Stimulated activated effector memory CD8-positive, alpha-beta T cell treated with anti-CD3 and anti-CD28 coated beads, Interleukin-12 subunit alpha, Interleukin-12 subunit beta, amount 100 ng/mL, for 72 hours (primary cell): Measurements from ENCODE around the gene ARHGEF28.
A peak's percentile ranks its signal among the peaks of the same experiment; 100 is the strongest.

Source experiments
- ATAC-seq: fragments of 150-1000 bp; cut with Tn5 transposase; 2 replicates; pipeline ENCODE4 v1.10.0; 2021
- DNase-seq, 2 donors: peaks; one replicate each; pipeline ENCODE4 v3.0.0; 2021 to 2022; ENCODE audit warnings: low spot score in 2 of 2
- H3K27ac Mint-ChIP-seq: one replicate; pipeline ENCODE4 v1.8.0; 2022; ENCODE audit warnings: mild to moderate bottlenecking, mixed read lengths
- H3K36me3 Mint-ChIP-seq: one replicate; pipeline ENCODE4 v1.8.0; 2022; ENCODE audit warnings: mild to moderate bottlenecking, mixed read lengths
- H3K4me1 Mint-ChIP-seq: one replicate; pipeline ENCODE4 v1.8.0; 2022; ENCODE audit warnings: mixed read lengths
- H3K4me3 Mint-ChIP-seq: one replicate; pipeline ENCODE4 v1.8.0; 2022; ENCODE audit warnings: mild to moderate bottlenecking, mixed read lengths
- H3K9me3 Mint-ChIP-seq: one replicate; pipeline ENCODE4 v1.8.0; 2022; ENCODE audit warnings: mixed read lengths

ARHGEF28 gene

DNA sequence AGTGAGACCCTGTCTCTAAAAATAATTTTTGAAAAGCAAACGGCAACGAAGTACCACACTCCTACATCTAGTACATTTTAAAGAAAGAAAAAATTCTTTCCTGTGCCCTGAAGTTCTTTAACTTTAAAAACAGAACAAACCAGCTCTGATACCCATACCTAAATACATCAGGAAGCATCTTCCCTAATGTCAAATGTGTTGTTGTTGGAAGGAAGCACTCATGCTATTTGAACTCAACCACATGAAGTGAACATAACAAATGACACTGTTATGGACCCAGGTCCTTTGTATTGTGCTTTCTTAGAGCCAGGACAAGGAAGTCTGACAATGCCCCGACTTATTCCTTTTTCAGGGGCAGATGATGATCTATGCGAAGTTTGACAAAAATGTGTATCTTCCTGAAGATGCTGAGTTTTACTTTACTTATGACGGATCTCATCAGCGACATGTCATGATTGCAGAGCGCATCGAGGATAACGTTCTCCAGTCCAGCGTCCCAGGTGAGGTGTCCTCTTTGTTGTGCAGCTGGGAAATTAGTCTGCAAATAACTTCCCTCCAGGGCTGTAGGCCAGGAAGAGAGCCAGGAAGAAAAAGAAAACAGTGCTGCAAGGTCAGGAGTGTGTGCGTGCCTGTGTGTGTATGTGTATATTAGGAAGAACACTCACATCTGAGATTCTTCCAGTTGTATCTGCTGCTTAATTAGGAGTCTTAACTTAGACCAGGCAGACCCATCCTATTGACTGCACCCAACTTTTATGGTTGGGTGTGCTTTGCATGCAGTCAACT is 123.7 kb downstream of the ARHGEF28 start:
- Mint-ChIP-seq H3K27ac (no peak overlapping the region), H3K4me1 (peaks cover 5% of the 10 kb centered on the region), H3K9me3 (peaks cover 3% of the 10 kb centered on the region), H3K4me3 (no peak overlapping the region), H3K36me3 (no peaks in the 10 kb centered on the region)
- no peak for ATAC-seq
- DNase-seq, result no peak

DNA sequence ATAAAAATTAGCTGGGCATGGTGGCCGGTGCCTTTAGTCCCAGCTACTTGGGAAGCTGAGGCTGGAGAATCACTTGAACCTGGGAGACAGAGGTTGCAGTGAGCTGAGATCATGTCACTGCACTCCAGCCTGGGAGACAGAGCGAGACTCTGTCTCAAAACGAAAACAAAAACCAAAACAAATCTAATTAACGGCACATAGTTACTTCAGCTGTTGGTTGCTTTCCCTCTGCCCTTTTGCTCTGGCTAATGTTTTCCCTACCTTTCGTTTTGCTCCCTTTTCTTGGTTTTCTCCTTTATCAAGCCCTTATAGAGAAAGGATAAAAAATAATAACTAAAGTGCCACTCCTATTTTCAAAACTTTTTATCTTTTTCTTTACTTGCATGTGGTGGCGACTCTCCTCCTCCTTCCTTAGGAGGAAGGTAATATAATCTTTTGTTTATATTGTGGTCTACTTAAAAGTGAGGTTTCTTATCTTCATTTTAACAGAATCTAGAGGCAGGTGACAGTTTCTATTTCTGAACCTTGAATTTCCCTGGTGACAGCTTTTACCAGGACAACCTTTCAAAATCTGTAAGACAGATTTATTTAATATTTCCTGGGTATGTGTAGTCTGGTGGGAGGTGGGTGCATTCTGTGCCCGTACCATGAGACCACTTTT is 125.4 kb downstream of the ARHGEF28 start:
- no peaks in the 10 kb centered on the region for H3K36me3 Mint-ChIP-seq
- no peak for DNase-seq
- H3K4me3 Mint-ChIP-seq, result peak overlapping the region; percentile 33
- no peak for ATAC-seq
- H3K27ac Mint-ChIP-seq, result no peak overlapping the region
- H3K9me3 Mint-ChIP-seq, result peaks cover 3% of the 10 kb centered on the region
- H3K4me1 Mint-ChIP-seq, result peaks cover 5% of the 10 kb centered on the region

GRCh38 chr5:73754254-73754653 is 128.3 kb downstream of the ARHGEF28 start:
- H3K36me3 Mint-ChIP-seq, result no peaks in the 10 kb centered on the region
- ATAC-seq, result no peak
- DNase-seq, result no peak
- H3K4me1 Mint-ChIP-seq, result peaks cover 5% of the 10 kb centered on the region
- no peak overlapping the region for H3K4me3 Mint-ChIP-seq
- H3K9me3 Mint-ChIP-seq, result no peaks in the 10 kb centered on the region
- no peak overlapping the region for H3K27ac Mint-ChIP-seq

- ATAC-seq (no peak), DNase-seq (no peak)
- H3K27ac Mint-ChIP-seq, result no peak overlapping the region
- H3K4me3 Mint-ChIP-seq, result no peak overlapping the region
- no peaks in the 10 kb centered on the region for H3K4me1 Mint-ChIP-seq
- no peaks in the 10 kb centered on the region for H3K9me3 Mint-ChIP-seq
- no peaks in the 10 kb centered on the region for H3K36me3 Mint-ChIP-seq
Observed at GRCh38 chr5:73757416-73757815, 131.4 kb downstream of the ARHGEF28 start.

DNA sequence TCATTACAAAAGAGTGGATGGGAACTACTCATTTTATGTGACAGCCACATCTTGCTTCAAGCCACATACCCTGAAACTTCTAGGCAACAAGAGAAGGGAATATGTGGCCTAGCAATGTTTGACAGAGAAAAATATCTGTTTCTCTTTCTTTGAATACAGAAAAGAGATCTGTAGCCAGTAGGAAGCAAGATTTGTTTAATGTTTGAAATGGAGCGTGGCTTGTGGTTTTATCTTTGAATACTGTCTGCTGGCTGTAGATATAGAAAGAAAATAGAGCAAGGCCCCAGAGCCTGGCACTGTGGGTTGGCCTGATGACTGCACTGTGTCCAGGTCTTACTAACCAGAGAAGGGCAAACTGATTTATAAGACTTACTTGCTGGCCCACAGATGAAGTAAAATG is 133.8 kb downstream of the ARHGEF28 start:
- DNase-seq (no peak), ATAC-seq (peak; percentile 44)
- Mint-ChIP-seq H3K27ac (no peak overlapping the region), H3K4me3 (no peak overlapping the region), H3K4me1 (no peaks in the 10 kb centered on the region), H3K9me3 (no peaks in the 10 kb centered on the region), H3K36me3 (no peaks in the 10 kb centered on the region)

- no peak for DNase-seq
- Mint-ChIP-seq H3K4me3 (no peak overlapping the region), H3K9me3 (peaks cover 7% of the 10 kb centered on the region), H3K36me3 (no peaks in the 10 kb centered on the region), H3K4me1 (no peaks in the 10 kb centered on the region), H3K27ac (no peak overlapping the region)
- no peak for ATAC-seq
Observed at GRCh38 chr5:73763300-73764032, 137.5 kb downstream of the ARHGEF28 start.

DNA sequence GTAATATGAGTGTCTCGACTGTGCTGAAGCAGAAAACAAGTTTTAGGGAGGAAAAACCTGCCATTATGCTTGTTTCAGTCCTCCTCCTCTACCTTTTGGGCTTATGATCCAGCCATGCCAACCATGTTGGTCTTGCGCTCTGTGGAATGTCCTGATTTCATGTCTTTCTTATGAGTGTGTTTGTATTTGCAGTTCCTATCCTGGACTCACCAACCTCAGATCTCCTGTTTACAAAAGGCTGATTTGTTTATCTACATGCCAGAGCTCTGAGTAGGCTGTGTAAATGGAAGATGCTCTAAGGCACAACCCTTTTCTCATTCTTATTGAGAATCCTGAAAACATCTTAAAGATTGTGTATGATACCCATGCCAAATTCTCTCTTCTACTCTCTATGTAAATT is 138.6 kb downstream of the ARHGEF28 start:
- Mint-ChIP-seq H3K36me3 (no peaks in the 10 kb centered on the region), H3K4me1 (no peaks in the 10 kb centered on the region), H3K4me3 (no peak overlapping the region), H3K9me3 (peaks cover 10% of the 10 kb centered on the region), H3K27ac (no peak overlapping the region)
- ATAC-seq (no peak), DNase-seq (no peak)

- H3K9me3 Mint-ChIP-seq, result peaks cover 10% of the 10 kb centered on the region
- H3K4me3 Mint-ChIP-seq, result no peak overlapping the region
- no peak overlapping the region for H3K27ac Mint-ChIP-seq
- no peaks in the 10 kb centered on the region for H3K36me3 Mint-ChIP-seq
- DNase-seq, result no peak
- no peak for ATAC-seq
- no peaks in the 10 kb centered on the region for H3K4me1 Mint-ChIP-seq
Observed at GRCh38 chr5:73764996-73765395, 139.0 kb downstream of the ARHGEF28 start.

DNA sequence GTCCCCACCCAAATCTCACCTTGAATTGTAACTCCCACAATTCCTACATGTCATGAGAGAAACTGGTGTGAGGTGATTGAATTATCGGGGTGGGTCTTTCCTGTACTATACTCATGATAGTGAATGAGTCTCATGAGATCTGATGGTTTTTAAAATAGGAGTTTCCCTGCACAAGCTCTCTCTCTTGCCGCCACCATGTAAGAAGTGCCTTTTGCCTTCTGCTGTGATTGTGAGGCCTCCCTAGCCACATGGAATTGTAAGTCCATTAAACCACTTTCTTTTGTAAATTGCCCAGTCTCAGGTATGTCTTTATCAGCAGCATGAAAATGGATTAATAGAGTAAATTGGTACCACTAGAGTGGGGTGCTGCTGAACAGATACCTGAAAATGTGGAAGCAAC is 140.9 kb downstream of the ARHGEF28 start:
- Mint-ChIP-seq H3K27ac (no peak overlapping the region), H3K36me3 (no peaks in the 10 kb centered on the region), H3K4me3 (no peak overlapping the region), H3K9me3 (peaks cover 10% of the 10 kb centered on the region), H3K4me1 (no peaks in the 10 kb centered on the region)
- ATAC-seq, result no peak
- DNase-seq, result no peak

DNA sequence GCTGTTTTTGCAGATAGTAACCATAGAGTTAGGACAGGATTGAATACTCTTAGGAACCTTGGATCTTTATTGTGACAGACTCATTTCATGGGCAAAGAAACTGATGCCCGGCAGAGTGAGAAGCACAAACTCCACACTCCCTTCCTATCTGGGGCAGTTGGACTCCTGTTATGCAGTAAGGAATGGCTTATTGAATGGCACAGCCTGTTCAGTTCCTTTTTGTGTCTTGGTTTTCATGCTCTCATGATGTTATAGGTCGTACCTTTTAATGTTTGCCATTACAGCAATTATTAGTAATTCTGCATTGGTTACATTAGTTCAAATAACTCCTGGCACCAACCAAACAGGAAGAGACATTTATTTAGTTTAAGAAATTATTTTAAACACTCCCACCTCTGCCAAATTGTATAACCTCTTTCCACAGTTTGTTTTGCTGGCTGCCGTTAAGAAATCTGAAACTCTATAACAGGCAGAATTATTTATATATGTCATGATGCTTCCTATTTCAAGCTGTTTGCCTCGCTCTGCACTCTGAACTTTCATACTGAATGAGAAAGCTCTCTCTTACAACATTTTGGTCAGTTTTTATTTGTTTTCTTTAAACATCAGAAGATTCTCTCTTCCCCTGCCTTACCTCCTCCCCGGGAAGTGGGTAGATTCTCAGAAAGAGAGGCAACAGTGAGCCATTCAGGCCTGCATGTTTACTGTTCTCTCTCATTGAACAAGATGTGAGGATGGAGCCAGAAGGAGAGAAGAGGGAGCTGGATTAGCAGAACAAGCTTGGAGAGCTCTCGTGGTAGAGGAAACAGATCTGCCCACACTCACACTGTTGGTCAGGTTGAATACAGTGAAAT is 144.4 kb downstream of the ARHGEF28 start:
- Mint-ChIP-seq H3K4me3 (no peak overlapping the region), H3K4me1 (no peaks in the 10 kb centered on the region), H3K36me3 (no peaks in the 10 kb centered on the region), H3K9me3 (peaks cover 10% of the 10 kb centered on the region), H3K27ac (no peak overlapping the region)
- DNase-seq (no peak), ATAC-seq (no peak)

DNA sequence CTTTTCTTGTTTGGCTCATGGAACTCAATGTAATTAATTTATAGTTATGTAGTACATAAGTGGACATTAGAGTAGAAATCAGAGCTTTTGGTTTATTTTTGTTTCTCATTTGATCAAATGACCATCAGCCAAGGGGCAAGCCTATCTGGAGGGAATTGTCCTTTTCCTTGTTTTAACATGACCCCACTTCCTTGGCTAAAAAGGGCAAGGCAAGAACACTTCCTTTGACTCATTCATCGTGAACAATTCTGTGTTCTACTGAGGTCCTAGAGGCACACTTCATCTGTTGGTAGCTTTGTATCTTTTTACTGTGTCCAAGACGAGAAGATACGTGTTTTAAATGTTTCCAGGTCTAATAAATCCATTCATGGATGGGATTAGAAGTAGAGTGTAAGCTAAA is 148.9 kb downstream of the ARHGEF28 start:
- Mint-ChIP-seq H3K4me1 (no peaks in the 10 kb centered on the region), H3K36me3 (no peaks in the 10 kb centered on the region), H3K9me3 (no peaks in the 10 kb centered on the region), H3K4me3 (no peak overlapping the region), H3K27ac (no peak overlapping the region)
- ATAC-seq (no peak), DNase-seq (no peak)

GRCh38 chr5:73776405-73776804 is 150.4 kb downstream of the ARHGEF28 start:
- Mint-ChIP-seq H3K4me1 (no peaks in the 10 kb centered on the region), H3K27ac (no peak overlapping the region), H3K36me3 (no peaks in the 10 kb centered on the region), H3K4me3 (no peak overlapping the region), H3K9me3 (no peaks in the 10 kb centered on the region)
- DNase-seq (no peak), ATAC-seq (no peak)

DNA sequence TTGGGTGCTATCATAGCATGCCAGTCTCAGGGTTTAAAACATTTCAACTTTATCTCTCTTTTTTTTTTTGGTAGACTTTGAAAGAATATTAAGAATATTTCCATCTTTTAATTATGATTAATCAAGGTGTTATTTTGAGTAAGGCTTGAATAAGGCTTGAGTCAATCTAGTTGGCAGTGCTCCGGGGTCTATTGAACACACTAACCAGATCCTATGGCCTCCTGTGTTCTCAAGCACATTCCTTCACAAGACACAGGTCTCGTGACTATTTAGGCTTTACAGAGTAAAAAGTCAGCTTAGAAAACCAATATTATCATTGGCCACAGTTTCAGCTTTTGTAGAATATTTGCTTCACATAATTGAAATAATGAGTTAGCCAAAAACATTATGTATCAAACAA is 151.2 kb downstream of the ARHGEF28 start:
- H3K27ac Mint-ChIP-seq, result no peak overlapping the region
- no peaks in the 10 kb centered on the region for H3K9me3 Mint-ChIP-seq
- DNase-seq, result no peak
- H3K4me1 Mint-ChIP-seq, result no peaks in the 10 kb centered on the region
- no peak for ATAC-seq
- no peaks in the 10 kb centered on the region for H3K36me3 Mint-ChIP-seq
- no peak overlapping the region for H3K4me3 Mint-ChIP-seq

DNA sequence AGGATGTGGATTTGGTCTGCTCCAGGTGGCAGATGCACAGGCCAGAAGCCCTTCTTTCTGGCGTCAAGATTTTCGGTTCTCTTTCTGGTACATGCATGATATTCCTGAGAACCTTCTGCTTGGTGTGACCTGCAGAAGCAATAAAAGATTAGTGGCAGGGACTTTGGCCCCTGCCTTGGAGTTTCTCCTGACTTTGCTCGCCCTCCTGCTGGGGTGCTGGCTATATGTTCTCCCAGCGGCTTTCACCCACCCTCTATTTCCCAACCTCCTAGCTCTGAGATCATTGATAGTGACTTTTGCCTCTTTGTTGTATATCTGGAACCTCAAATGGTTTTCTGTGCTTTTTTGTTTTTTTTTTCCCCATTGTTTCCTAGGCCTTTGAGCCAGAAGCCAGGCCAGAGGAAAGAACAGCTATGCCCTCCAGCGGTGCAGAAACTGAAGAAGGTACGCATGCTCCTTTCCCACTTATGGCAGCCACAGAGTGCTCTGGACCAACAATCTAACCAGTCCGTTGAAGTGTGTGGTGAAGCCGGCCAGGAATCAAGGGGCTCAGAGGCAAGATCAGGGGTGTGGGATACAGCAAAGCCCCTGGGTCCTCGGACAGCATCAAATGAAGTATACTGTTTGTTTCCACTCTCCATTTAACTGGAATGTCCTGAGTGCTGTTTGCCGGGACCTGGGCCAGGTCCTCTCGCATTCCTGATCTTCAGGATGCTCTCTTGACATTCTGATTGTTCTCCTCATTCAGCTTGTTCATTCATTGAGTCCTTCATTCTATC is 154.5 kb downstream of the ARHGEF28 start:
- Mint-ChIP-seq H3K36me3 (no peaks in the 10 kb centered on the region), H3K27ac (no peak overlapping the region), H3K4me3 (no peak overlapping the region), H3K4me1 (no peaks in the 10 kb centered on the region), H3K9me3 (no peaks in the 10 kb centered on the region)
- ATAC-seq (no peak), DNase-seq (no peak)
